Germinal center (tissue), 1 donor: Measurements from ENCODE around the gene ARHGAP22.

Source experiments
- DNase-seq: peaks from one replicate; pipeline ENCODE4 v3.0.0; 2012; ENCODE audit warnings: mixed read lengths, low spot score

The ARHGAP22 gene

GRCh38 chr10:48418189-48418788, 186.6 kb downstream of the ARHGAP22 start:
- DNase-seq: no peak

GRCh38 chr10:48417374-48417773, 187.5 kb downstream of the ARHGAP22 start:
- no peak for DNase-seq

- no peak for DNase-seq
These were observed 188.2 kb downstream of the ARHGAP22 start for GRCh38 chr10:48416584-48417232.

- no peak for DNase-seq
These were observed 190.1 kb downstream of the ARHGAP22 start for GRCh38 chr10:48414778-48415177.

DNA sequence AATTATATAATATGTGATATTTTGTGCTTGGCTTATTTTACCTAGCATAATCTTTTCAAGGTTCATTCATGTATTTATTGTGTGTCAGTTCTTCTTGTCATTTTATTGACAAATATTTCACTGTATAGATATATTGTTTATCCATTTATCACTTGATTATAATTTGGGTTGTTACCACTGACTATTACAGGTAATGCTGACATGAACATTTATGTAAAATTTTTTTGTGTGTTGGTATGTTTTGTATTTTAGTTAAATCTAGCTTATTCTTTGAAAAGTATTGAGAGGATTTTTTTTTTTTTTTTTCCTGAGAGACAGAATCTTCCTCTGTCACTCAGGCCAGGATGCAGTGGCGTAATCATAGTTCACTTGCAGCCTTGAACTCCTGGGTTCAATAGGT, 190.7 kb downstream of the ARHGAP22 start:
- DNase-seq: no peak

- DNase-seq: no peak
These were observed 191.9 kb downstream of the ARHGAP22 start for GRCh38 chr10:48412933-48413332.

GRCh38 chr10:48412081-48412480, 192.8 kb downstream of the ARHGAP22 start:
- DNase-seq: no peak

- no peak for DNase-seq
These were observed 193.4 kb downstream of the ARHGAP22 start for GRCh38 chr10:48411510-48411909.

- no peak for DNase-seq
These were observed 194.4 kb downstream of the ARHGAP22 start for GRCh38 chr10:48410503-48410902.

GRCh38 chr10:48406658-48407057, 198.2 kb downstream of the ARHGAP22 start:
- DNase-seq: no peak

- no peak for DNase-seq
These were observed 198.7 kb downstream of the ARHGAP22 start for GRCh38 chr10:48406204-48406603.

DNA sequence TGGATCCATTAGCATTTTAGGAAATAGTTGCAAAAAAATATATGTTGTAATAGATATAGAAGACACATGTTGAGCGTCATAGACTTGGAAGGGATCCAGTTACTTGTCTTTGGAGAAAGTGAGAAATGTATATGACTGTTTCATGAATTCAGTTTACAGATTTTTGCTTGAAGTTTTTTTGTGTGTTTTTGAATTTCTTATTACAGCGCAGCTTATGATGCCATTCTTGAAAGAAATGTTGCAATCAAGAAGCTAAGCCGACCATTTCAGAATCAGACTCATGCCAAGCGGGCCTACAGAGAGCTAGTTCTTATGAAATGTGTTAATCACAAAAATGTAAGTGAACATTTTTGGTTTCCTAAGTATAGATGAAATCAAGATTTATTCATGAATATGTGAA, 200.2 kb downstream of the ARHGAP22 start:
- no peak for DNase-seq

- DNase-seq: no peak
These were observed 204.0 kb downstream of the ARHGAP22 start for GRCh38 chr10:48400850-48401220.

DNA sequence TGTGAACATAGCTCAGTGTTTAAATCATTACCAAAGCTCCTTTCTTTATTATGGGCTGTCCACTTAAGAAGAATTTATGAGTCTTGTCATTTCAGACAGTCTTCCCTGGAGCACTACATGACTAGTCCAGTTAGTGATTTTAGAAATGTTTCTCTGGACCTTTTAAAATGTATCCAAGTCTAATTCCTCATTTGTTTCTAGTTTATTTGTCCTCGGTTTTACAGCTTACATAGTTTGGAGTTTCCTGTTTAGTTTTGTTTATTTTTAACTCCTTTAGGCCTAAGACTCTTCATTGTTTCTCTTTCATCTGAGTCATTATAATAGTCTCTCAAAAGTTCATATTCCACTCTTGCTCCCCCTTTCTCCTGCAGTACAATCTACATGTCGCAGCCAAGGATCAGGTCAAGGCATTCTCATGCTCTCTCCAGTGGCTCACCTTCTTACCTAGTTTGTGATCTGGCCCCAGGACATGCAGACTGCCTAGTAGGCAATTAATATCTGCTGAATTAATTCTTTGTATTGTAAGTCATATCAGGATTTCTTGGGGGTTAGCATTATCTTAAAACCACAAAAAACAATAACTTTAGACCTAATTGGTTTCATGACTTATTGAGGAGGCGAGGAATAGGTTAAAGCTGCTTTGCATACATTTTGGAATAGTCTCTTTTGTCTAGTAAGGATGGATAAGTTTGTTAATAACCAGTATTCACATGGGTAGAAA, 204.6 kb downstream of the ARHGAP22 start:
- no peak for DNase-seq

DNA sequence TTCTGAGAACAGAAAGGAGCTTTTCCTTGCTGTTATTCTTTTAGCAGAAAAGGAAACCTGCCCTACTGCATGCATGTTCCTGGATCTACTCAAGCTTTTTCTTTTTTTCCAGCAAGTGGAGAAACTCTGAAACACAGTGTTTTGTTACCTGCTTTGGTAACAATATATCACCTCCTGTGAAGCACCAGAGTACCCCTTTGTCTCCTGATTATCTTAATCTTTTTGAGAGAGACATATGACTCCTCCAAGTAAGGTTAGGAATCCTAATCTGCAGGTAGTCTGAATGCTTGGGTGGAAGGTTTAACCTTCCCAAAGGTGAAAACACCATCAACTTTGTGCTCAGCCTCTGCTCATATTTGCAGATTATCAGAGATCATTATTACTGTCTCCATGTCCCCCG, 205.3 kb downstream of the ARHGAP22 start:
- no peak for DNase-seq

DNA sequence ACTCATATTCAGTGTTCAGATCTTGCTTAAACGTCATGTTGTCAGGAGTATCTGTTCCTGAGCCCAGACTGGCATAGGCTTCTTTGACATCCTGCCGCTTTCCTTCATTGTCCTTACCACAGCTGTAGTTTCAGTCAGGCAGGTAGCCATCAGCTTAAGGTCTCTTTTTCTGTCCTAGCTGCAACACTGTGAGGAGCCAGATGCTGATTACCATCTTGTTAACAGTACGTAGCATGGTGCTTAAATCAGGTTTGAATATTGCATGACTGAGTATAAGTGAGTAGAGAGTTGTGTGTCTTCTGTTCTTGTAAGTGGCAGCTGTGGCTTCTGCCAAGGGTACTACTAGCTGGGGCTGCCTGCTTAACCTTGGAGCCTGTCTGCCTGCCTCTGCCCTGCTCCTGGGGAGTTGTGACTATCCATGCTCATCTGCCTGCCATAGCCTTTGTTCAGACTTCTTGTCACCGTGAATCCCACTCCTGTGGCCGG, 205.8 kb downstream of the ARHGAP22 start:
- no peak for DNase-seq

- DNase-seq: no peak
These were observed 206.6 kb downstream of the ARHGAP22 start for GRCh38 chr10:48398261-48398660.
